ENCODE data around the gene BTN1A1. TPM values are rescaled to one million over a fixed set of nuclear protein-coding genes. Genes with fewer than 3 reads are reported as not detected.
"Not testable (repeated sequence)": the region's sequence is repeated elsewhere in the genome, so short reads cannot be mapped to it uniquely, and the experiment has no call there.

The BTN1A1 gene
- total and polyA plus RNA-seq, 4 donors, result 0.06 to 0.26 (median 0.06) TPM; not detected in 1

GRCh38 chr6:26541579-26541978 lies 41.5 kb downstream of the BTN1A1 start:
- Histone ChIP-seq H3K9me3 (ENCODE audit: control insufficient read depth in 4 of 4, insufficient read depth in 3 of 4, low read length in 3 of 4) (no peaks in the 10 kb centered on the region), H3K4me3 (no peak overlapping the region), H3K36me3 (ENCODE audit: control insufficient read depth in 4 of 4, insufficient read depth in 4 of 4, low read length in 4 of 4) (peaks cover 4 to 15% (median 9%) of the 10 kb centered on the region in 4 donors), H3K27me3 (ENCODE audit: control insufficient read depth in 3 of 3, insufficient read depth in 3 of 3, low read length in 2 of 3) (no peaks in the 10 kb centered on the region), H3K27ac (ENCODE audit: low read depth in 1 of 2, low read length in 1 of 2) (no peak overlapping the region), H3K4me1 (ENCODE audit: control insufficient read depth in 5 of 5, insufficient read depth in 5 of 5, low read length in 5 of 5) (peaks cover 5 to 30% (median 6%) of the 10 kb centered on the region in 5 donors), H3K9ac (ENCODE audit: insufficient read depth in 1 of 2, low read length in 2 of 2) (no peak overlapping the region)
- no peak for TF ChIP-seq CTCF (IDR thresholded peaks at IDR 0.05; ENCODE audit: control extremely low read depth, extremely low read depth)
- ATAC-seq (ENCODE audit: insufficient read depth, low FRiP score) (no peak), DNase-seq (peak in 2 of 3 donors; percentile 84 to 90)
- 66 to 88% methylated on average over 1 of the region's 1 CpG for WGBS, 2 donors

DNA sequence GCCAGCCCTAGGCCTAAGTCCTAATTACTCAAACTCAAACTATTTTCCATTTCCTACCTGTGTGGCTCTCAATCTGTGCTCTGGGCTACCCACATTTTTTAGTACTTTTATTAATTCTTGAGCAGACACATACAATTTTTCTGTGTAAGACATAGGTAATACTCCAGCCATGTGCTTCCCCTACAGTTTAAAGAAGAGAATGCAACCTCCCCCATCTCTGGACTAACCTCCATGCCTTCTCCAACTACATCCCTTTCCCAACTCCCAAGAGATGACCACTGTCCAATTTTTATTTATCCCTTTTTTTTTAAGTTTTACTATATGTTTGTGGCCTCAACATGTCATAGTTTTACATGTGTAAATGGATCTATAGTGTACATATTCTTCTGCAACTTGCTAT lies 43.9 kb downstream of the BTN1A1 start:
- Histone ChIP-seq H3K27me3 (ENCODE audit: control insufficient read depth in 3 of 3, insufficient read depth in 3 of 3, low read length in 2 of 3) (no peaks in the 10 kb centered on the region), H3K9me3 (ENCODE audit: control insufficient read depth in 4 of 4, insufficient read depth in 3 of 4, low read length in 3 of 4) (no peaks in the 10 kb centered on the region), H3K4me1 (ENCODE audit: control insufficient read depth in 5 of 5, insufficient read depth in 5 of 5, low read length in 5 of 5) (peaks cover 4 to 24% (median 5%) of the 10 kb centered on the region in 5 donors), H3K4me3 (no peak overlapping the region), H3K9ac (ENCODE audit: insufficient read depth in 1 of 2, low read length in 2 of 2) (no peak overlapping the region), H3K27ac (ENCODE audit: low read depth in 1 of 2, low read length in 1 of 2) (no peak overlapping the region), H3K36me3 (ENCODE audit: control insufficient read depth in 4 of 4, insufficient read depth in 4 of 4, low read length in 4 of 4) (peaks cover 4 to 15% (median 9%) of the 10 kb centered on the region in 4 donors)
- DNase-seq (no peak), ATAC-seq (ENCODE audit: insufficient read depth, low FRiP score) (no peak)
- TF ChIP-seq CTCF (IDR thresholded peaks at IDR 0.05; ENCODE audit: control extremely low read depth, extremely low read depth), result no peak

DNA sequence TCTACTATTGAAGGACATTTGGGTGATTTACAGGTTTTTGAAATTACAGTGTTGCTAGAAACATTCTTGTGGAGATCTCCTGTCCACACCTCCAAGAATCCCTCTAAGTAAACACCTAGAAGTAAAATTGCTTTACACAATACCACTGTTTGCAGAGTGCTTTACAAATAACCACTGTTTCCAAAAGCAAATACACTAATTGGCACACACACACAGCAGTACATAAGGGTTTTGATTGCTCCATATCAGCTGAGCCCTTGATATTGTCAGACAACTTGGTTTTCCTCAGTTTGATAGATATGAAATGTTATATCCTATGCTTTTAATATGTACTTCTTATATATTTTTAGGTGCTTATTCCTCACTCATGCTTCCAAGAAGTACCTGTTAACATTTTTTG lies 44.4 kb downstream of the BTN1A1 start:
- H3K36me3 ChIP-seq (ENCODE audit: control insufficient read depth in 4 of 4, insufficient read depth in 4 of 4, low read length in 4 of 4), result peaks cover 4 to 15% (median 9%) of the 10 kb centered on the region in 4 donors
- no peaks in the 10 kb centered on the region for H3K9me3 ChIP-seq (ENCODE audit: control insufficient read depth in 4 of 4, insufficient read depth in 3 of 4, low read length in 3 of 4)
- ATAC-seq (ENCODE audit: insufficient read depth, low FRiP score) (no peak), DNase-seq (no peak)
- no peak overlapping the region for H3K27ac ChIP-seq (ENCODE audit: low read depth in 1 of 2, low read length in 1 of 2)
- H3K9ac ChIP-seq (ENCODE audit: insufficient read depth in 1 of 2, low read length in 2 of 2), result no peak overlapping the region
- no peak for TF ChIP-seq CTCF (IDR thresholded peaks at IDR 0.05; ENCODE audit: control extremely low read depth, extremely low read depth)
- no peak overlapping the region for H3K4me3 ChIP-seq
- H3K27me3 ChIP-seq (ENCODE audit: control insufficient read depth in 3 of 3, insufficient read depth in 3 of 3, low read length in 2 of 3), result no peaks in the 10 kb centered on the region
- H3K4me1 ChIP-seq (ENCODE audit: control insufficient read depth in 5 of 5, insufficient read depth in 5 of 5, low read length in 5 of 5), result peaks cover 0 to 20% (median 3%) of the 10 kb centered on the region in 5 donors

DNA sequence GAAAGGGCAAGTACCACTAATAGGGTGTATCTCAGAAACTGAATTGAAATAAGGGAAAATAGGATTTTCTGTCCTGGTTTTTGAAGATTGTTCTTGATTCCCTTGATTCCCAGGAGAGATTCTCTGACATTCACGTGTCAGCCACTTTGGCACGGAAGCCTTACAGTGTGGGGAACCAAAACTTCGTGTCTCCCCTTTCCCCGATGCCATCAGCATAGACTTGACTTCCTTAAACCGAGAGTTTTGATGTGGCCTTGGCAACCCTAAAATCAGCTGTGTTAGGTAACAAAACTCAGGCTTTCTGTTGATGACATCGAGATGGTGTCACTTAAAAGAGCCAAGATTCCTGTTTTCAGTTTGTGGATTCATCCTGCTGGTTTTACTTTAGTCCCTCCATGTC lies 45.5 kb downstream of the BTN1A1 start:
- H3K27ac ChIP-seq (ENCODE audit: low read depth in 1 of 2, low read length in 1 of 2), result no peak overlapping the region
- H3K36me3 ChIP-seq (ENCODE audit: control insufficient read depth in 4 of 4, insufficient read depth in 4 of 4, low read length in 4 of 4), result peaks cover 4 to 11% (median 7%) of the 10 kb centered on the region in 4 donors
- DNase-seq, result no peak
- no peaks in the 10 kb centered on the region for H3K9me3 ChIP-seq (ENCODE audit: control insufficient read depth in 4 of 4, insufficient read depth in 3 of 4, low read length in 3 of 4)
- no peak overlapping the region for H3K9ac ChIP-seq (ENCODE audit: insufficient read depth in 1 of 2, low read length in 2 of 2)
- 75 to 81% methylated on average over 6 of the region's 6 CpGs for WGBS, 2 donors
- H3K27me3 ChIP-seq (ENCODE audit: control insufficient read depth in 3 of 3, insufficient read depth in 3 of 3, low read length in 2 of 3), result no peaks in the 10 kb centered on the region
- H3K4me1 ChIP-seq (ENCODE audit: control insufficient read depth in 5 of 5, insufficient read depth in 5 of 5, low read length in 5 of 5), result peaks cover 0 to 19% (median 3%) of the 10 kb centered on the region in 5 donors
- no peak for TF ChIP-seq CTCF (IDR thresholded peaks at IDR 0.05; ENCODE audit: control extremely low read depth, extremely low read depth)
- no peak for ATAC-seq (ENCODE audit: insufficient read depth, low FRiP score)
- H3K4me3 ChIP-seq, result no peak overlapping the region

DNA sequence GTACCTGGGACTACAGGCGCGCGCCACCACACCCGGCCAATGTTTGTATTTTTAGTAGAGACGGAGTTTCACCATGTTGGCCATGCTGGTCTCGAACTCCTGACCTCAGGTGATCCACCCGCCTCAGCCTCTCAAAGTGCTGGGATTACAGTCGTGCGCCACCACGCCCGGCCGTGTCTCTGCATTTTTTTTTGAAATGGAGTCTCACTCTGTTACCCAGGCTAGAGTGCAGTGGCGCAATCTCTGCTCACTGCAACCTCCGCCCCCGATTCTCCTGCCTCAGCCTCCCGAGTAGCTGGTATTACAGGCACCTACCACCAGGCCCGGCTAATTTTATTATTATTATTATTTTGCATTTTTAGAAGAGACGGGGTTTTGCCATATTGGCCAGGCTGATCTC lies 47.3 kb downstream of the BTN1A1 start:
- not testable (repeated sequence) for H3K9ac ChIP-seq (ENCODE audit: insufficient read depth in 1 of 2, low read length in 2 of 2); H3K4me1 ChIP-seq (ENCODE audit: control insufficient read depth in 5 of 5, insufficient read depth in 5 of 5, low read length in 5 of 5); ATAC-seq (ENCODE audit: insufficient read depth, low FRiP score); H3K9me3 ChIP-seq (ENCODE audit: control insufficient read depth in 4 of 4, insufficient read depth in 3 of 4, low read length in 3 of 4); H3K27me3 ChIP-seq (ENCODE audit: control insufficient read depth in 3 of 3, insufficient read depth in 3 of 3, low read length in 2 of 3); H3K4me3 ChIP-seq; DNase-seq; H3K27ac ChIP-seq (ENCODE audit: low read depth in 1 of 2, low read length in 1 of 2)
- H3K36me3 ChIP-seq (ENCODE audit: control insufficient read depth in 4 of 4, insufficient read depth in 4 of 4, low read length in 4 of 4), result peaks cover 4 to 11% (median 7%) of the 10 kb centered on the region in 4 donors
- WGBS, 2 donors, result 94 to 96% methylated on average over 18 of the region's 18 CpGs

Data from lung (tissue), 12 donors.